Stimulated activated CD8-positive, alpha-beta memory T cell treated with anti-CD3 and anti-CD28 coated beads, Interleukin-12 subunit alpha, Interleukin-12 subunit beta, amount 100 ng/mL, for 24 hours (primary cell): ENCODE results near the gene CERS6.
"Not testable (repeated sequence)": the region's sequence is repeated elsewhere in the genome, so short reads cannot be mapped to it uniquely, and the experiment has no call there.

Experiments used
- DNase-seq: peaks from one replicate; pipeline ENCODE4 v3.0.0-alpha.2; 2020; ENCODE audit errors: extremely low read depth

The CERS6 gene

DNA sequence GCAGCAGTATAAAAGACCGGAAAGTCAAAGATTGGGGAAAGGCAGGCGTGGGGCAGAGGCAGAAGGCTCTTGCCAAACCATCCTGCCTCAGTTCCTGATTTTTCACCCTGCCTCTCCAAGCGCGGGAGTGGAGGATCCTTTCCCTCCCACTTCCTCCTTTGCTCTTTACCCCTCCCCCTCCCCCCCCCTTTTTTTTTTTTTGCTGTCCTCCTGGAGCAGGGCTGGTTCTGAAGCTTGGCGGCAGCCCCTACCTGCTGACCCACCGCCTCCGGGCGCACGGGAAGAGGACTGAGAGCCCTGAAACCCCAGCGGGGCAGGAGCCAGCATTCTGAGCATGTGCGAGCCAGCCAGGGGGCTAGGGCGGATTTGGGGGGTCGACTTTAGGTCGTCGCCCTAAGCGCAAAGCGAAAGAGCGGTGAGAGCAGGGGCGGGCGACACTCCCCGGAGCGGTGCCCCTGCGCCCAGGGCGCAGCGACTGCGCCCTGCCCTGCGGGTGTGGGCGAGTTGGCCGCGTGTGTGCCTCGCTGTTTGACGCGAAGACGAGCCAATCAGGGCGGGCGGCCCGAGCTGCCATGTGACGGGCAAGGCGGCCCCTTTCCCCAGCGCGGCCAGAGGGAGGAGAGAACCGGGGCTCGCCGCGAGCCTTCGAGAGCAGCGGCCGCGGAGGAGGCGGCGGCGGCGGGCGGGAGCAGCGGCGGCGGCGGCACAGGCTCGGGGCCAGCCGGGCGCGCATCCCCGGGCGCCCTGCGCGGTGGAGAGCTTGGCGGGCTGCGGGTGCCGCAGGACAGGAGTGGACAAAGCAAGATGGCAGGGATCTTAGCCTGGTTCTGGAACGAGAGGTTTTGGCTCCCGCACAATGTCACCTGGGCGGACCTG lies at the start of gene CERS6:
TSS of gene CERS6 (plus strand) at position 628 of the 876 bp plus-strand sequence. CDS start at position 805, 177 bp downstream.
- peak; percentile 74 for DNase-seq

GRCh38 chr2:168412301-168412700 lies 43.8 kb upstream of the CERS6 start:
- not testable (repeated sequence) for DNase-seq

DNA sequence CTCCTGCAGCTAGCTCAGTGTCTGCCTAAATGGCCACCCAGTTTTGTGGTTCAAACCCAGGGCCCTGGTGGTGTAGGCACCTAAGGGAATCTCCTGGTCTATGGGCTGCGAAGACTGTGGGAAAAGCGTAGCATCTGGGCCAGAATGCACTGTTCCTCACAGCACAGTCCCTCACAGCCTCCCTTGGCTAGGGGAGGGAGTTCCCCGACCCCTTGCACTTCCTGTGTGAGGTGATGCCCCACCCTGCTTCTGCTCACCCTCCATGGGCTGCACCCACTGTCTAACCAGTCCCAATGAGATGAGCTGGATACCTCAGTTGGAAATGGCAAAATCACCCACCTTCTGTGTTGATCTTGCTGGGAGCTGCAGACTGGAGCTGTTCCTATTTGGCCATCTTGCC lies 43.0 kb upstream of the CERS6 start:
- DNase-seq, result not testable (repeated sequence)

- DNase-seq, result no peak
Measured at GRCh38 chr2:168416555-168416954, 39.5 kb upstream of the CERS6 start.

DNA sequence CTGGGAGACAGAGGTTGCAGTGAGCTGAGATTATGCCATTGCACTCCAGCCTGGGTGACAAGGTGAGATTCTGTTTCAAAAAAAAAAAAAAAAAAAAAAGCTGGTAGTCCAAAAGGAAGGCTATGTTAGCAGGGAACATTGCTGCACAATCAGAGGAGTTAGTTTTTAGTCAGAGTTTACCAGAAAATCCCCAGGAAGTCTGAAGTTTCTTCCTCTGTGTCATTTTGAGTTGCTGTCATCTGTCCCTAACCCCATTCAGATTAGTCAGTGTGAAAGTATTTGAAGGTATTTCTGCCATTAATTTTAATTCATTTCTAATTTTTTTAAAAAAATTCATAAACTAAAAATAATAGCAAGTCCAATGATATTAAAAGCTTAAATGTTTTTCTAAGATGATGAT lies 33.5 kb upstream of the CERS6 start:
- DNase-seq, result no peak

DNA sequence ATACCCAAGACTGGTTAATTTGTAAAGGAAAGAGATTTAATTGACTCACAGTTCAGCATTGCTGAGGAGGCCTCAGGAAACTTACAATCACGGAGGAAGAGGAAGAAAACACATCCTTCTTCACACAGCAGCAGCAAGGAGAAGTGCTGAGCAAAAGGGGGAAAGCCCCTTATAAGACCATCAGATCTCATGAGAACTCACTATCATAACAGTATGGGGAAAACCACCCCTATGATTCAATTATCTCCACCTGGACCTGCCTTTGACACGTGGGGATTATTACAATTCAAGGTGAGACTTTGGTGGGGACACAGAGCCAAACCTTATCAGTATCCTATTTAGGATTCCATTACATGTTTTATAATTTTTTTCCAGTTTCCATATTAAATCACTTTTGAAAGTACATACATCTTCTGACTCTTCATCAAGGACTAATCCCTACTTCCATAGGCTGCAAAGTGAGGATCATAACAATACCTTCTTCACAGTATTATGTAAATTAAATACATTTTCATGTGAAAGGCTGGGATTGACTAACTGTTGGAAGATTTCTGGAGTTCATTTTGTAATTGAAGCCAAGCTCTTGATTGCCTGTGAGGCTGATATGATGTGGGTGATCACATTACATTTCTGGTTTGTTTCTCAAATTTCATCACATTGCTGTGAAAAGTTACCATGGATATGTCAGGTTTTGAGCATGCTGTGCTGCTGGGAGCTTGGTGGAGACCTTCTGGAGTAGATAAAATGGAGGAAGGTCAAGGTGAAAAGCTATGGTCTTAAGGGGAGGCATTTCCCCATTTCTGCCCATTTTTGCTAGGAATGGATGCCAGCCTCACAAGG lies 31.7 kb upstream of the CERS6 start:
- DNase-seq, result no peak

DNA sequence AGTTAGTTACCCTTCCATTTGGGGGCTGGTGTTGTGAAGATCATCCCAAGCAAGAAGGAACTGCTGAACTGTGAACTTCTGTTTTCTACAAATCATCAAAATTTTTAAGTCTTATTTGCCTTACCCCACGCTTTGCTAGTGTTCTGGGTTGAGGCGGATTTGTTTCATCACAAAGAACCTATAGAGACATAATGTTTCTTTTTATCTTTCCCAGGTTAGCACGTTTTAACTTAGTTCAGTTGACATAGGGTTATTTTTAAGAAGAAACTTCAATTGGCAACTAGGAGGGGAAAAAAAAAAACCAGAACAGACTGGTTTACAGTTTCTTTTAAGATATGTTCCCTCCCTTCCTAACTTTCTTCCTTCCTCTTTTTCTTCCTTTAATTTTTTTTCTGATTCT lies 31.1 kb upstream of the CERS6 start:
- no peak for DNase-seq

DNA sequence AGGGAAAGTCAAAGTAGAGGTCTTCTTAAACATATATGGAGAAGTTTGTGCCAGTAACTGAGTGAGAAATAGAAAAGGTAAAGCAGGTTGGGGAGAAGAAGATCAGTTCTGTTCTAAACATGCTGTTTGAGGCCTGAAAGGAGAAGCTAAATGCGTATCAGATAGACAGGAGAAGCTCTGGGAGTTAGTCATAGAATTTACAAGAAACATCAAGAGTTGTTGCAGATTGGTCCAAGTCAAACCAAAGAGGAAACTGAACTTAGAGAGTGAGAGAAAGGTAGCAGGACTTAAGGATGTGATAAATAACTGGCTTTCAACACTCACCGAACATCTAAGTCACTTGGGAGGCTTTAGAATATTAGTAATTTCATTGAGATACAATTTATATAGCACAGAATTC lies 29.2 kb upstream of the CERS6 start:
- DNase-seq, result no peak

GRCh38 chr2:168427451-168427850 lies 28.6 kb upstream of the CERS6 start:
- no peak for DNase-seq

DNA sequence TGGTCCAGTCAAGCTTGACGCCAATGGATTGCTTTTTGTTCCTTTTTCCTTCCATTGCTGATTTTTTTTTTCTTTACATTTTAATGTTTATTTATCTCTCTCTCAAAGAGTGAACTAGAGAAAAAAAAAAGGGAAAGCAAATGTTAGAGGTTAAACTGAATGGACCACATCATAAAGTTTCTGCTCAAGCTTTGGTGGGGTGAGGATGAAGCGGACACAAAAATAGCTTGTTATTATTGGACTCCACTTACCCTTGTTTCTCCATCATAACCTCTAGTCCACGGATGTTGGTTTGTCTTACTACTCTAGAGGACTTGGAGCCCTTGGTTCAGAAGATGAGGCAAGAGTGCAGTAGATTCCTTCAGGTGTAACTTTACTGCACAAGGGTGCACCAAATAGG lies 27.6 kb upstream of the CERS6 start:
- no peak for DNase-seq

DNA sequence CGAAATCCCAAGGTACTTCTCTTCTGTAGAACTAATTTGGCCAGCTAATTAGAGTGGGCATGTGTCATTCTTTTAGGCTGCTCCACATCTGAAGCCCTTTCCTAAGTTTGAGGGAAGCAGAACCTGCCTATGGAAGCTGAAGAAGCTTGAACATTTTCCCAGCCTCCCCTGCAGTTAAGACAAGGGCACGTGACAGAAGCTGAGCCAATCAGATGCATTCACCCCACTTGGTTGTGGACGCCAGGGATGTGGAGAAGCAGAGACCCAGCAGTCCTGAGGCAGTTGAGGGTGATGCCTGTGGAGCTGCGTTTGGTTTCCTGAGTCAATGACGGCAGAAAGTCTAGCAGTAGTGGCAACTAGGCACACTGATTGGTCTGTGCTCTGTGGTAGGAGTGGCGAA lies 26.1 kb upstream of the CERS6 start:
- DNase-seq, result no peak

DNA sequence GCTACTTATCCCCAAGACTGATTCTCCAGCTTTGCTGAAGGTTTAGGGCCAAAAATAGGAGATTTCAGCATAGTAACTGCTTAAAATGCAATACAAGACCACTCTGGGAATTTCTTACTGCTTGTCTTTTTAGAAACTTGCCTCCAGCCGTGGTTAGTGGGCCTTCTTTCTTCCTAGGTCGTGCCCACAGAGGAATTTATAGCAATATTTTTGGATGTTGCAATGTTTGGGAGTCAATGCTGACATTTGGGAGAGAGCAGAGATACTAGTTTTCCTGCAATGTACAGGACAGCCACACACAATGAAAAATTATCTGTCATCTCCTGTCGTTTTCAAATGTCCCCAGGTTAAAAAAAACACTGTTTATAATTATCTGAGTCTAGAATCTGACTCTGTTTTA lies 25.6 kb upstream of the CERS6 start:
- no peak for DNase-seq

DNA sequence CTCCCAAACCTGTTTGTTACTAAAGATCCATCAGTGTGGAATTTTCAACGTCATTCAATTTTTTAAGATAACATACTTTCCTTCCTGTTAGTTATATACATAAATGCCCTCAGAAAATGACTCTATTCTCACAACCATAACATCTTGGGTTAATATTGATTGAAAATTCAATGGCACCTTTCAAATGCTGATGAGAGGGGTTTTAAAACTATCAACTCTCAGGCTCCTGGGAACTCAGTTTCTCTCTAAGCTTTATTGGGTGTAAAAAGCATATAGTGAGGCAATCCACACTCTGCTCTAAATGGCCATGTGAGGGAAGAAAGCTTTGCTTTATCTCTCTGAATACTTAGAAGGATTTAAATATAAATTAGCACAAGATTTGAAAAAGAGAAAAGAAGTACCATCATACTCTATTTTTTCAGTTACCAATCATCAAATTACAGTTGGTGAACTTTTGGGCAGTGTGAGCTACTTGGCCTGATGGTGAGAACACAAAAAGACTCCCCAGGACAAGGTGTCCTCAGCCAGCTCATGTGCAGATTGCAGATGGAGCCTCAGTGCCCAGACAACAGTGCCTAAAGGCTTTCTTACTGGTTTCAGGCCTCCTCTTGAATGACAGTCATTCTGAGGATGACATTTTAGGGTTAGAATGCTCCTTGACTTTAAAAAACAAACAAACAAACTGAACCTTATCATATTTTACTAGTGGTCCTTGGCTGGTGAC lies 24.6 kb upstream of the CERS6 start:
- DNase-seq, result no peak

DNA sequence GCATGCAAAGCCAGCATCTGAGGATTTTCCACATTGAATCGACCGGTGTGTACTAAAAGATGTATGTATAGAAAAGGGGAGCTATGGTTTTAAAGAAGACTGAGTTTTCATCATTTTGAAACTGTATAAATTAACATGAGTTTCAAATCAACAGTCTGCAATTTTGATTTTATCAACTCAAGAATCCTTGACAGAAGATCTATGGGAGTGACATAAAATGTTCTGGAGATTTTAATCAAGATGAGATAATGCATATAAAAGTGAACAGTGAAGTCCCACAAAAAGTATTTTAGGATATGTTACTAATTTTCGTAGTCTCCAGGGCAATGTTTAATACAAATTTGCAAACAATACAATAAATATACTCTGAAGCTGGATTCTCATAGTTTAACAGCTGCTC lies 24.0 kb upstream of the CERS6 start:
- no peak for DNase-seq

DNA sequence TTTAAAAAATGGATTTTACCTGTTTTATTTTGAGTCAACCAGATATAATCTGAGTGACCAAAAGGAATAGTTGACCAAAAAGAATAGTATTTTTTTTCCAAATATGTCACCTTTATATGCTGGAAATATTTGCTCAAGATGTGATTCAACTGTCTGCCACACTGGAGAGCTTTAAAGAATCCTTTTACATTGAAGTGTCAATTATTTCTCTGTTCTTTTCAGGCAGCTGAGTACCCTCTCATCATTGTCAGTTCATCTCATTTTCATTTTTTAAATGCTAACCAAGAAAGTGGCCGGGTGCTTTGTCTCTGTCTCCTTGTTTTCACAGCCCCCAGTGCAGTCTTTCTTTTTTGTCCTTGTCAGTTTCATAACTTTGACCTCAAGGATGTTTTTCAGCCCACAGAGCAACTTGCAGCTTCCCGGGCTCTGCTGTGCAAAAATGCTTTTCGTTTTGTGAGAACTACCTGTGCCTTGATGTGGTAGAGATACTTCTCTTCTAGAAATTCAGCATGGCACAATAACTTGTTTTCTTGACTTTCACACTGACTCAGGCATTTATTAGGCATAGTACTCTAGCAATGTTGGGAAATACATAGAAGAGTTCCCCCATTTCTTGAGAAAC lies 23.4 kb upstream of the CERS6 start:
- no peak for DNase-seq

GRCh38 chr2:168433527-168433926 lies 22.5 kb upstream of the CERS6 start:
- DNase-seq, result no peak

DNA sequence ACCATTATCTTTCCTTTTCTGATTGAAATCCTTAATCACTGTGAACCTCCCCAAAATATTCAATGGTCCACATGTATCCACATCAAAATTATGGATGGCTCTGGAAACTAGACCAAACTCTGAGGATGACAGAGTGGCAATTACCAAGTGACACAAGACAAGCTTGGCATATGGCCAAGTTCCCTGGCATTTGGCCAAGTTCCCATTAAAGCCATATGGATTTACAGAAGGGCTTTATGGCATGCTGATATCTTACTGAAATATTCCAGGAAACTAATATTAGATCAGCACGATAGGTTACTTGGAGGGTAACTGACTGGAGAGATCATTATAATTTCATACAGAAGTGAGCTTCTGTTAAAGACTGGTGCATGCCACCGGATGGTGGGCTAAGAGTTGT lies 21.9 kb upstream of the CERS6 start:
- no peak for DNase-seq

GRCh38 chr2:168436840-168437239 lies 19.2 kb upstream of the CERS6 start:
- DNase-seq, result no peak

- no peak for DNase-seq
Measured at GRCh38 chr2:168438553-168438952, 17.5 kb upstream of the CERS6 start.

GRCh38 chr2:168439536-168439935 lies 16.5 kb upstream of the CERS6 start:
- no peak for DNase-seq

- DNase-seq, result no peak
Measured at GRCh38 chr2:168441214-168441872, 14.7 kb upstream of the CERS6 start.
